Measurements from ENCODE around the gene NEK2.

NEK2 gene

GRCh38 chr1:211612786-211613107 lies 62.7 kb downstream of the NEK2 start:
- TF ChIP-seq EZH2phosphoT487 (conservative IDR thresholded peaks at IDR 0.05; ENCODE audit: low read length) (no peak), CTCF (IDR thresholded peaks at IDR 0.05; ENCODE audit: insufficient read depth, low read length, poor library complexity, severe bottlenecking) (no peak)
- Histone ChIP-seq H3K4me3 (ENCODE audit: insufficient read depth, low read length, poor library complexity, severe bottlenecking) (no peak overlapping the region), H3K27me3 (ENCODE audit: low read length) (no peaks in the 10 kb centered on the region), H3K9me3 (ENCODE audit: insufficient read depth, low read length) (no peaks in the 10 kb centered on the region), H3K36me3 (ENCODE audit: low read length) (no peaks in the 10 kb centered on the region), H2AFZ (ENCODE audit: low read depth, low read length, severe bottlenecking) (no peak overlapping the region), H3F3A (ENCODE audit: insufficient read depth) (no peaks in the 10 kb centered on the region), H3K9ac (ENCODE audit: low read length) (no peak overlapping the region), H3K79me2 (ENCODE audit: insufficient read depth, low read length) (no peaks in the 10 kb centered on the region), H3K4me2 (ENCODE audit: low read depth, low read length, poor library complexity, severe bottlenecking) (no peak overlapping the region), H3K9me2 (replicated peaks; ENCODE audit: insufficient read depth, low read length) (no peaks in the 10 kb centered on the region), H4K20me1 (ENCODE audit: low read depth, low read length) (no peaks in the 10 kb centered on the region), H3K27ac (ENCODE audit: low read depth, low read length) (no peak overlapping the region)

All from SU-DHL-6 (cell line).